ENCODE measurements around the gene MAN1C1.
"Not testable (repeated sequence)": the region's sequence is repeated elsewhere in the genome, so short reads cannot be mapped to it uniquely, and the experiment has no call there.

Gene MAN1C1

DNA sequence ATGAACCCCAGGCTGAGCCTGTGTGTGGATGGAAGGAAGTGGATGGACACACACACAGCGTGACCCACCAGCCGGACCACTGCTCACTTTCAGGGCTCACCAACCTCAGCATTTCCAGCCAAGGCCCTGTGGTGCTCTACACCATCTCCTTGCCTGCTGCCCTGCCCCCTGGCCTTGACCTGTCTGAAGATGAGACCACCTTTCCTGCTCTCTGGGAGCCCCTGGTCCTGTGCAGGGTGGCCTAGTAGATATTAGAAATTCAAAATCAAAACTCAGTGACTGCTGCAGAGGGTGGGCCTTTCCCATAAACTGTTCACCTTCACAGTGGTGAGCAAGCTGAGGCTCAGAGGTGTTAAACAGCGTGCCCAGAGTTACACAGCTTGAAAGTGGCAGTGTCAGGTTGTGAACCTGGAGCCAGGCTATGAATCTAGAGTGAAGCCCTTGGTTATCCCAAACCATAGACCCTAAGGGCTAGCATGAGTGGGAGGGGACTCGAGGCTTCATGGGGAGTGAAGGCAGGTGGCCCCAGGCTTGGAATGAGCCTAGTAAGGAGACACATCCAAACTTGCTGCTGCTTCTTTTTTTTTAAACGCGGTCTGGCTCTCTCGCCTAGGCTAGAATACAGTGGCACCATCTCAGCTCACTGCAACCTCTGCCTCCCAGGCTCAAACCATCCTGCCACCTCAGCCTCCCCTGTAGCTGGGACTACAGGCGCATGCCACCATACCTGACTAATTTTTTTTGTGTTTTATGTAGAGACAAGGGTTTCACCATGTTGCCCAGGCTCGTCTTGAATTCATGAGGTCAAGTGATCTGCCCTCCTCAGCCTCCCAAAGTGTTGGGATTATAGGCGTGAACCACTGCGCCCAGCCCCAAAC, 41.5 kb downstream of the MAN1C1 start:
- DNase-seq (ENCODE audit: low spot score): no peak

GRCh38 chr1:25658791-25659431, 42.3 kb downstream of the MAN1C1 start:
- no peak for DNase-seq (ENCODE audit: low spot score)

- no peak for DNase-seq (ENCODE audit: low spot score)
These were observed 44.6 kb downstream of the MAN1C1 start for GRCh38 chr1:25661043-25661815.

DNA sequence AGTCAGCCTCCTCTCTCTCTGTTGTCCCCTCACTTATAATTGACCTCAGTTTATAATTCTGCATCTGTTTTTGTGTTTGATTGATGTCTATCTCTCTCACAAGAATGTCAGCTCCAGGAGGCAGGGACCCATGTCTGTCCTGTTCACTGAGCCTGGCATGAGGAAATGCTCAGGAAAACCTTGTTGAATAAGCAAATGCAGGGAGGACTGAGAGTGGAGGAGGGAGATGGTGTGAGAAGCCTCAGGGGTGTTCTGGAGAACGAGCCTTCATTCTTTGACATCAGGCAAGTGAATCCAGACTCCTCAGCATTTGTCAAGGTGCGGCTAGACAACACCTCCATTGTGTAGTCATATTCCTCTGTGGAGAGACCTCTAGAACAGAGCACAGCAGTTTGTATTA, 45.5 kb downstream of the MAN1C1 start:
- no peak for DNase-seq (ENCODE audit: low spot score)

GRCh38 chr1:25662959-25663358, 46.4 kb downstream of the MAN1C1 start:
- not testable (repeated sequence) for DNase-seq (ENCODE audit: low spot score)

DNA sequence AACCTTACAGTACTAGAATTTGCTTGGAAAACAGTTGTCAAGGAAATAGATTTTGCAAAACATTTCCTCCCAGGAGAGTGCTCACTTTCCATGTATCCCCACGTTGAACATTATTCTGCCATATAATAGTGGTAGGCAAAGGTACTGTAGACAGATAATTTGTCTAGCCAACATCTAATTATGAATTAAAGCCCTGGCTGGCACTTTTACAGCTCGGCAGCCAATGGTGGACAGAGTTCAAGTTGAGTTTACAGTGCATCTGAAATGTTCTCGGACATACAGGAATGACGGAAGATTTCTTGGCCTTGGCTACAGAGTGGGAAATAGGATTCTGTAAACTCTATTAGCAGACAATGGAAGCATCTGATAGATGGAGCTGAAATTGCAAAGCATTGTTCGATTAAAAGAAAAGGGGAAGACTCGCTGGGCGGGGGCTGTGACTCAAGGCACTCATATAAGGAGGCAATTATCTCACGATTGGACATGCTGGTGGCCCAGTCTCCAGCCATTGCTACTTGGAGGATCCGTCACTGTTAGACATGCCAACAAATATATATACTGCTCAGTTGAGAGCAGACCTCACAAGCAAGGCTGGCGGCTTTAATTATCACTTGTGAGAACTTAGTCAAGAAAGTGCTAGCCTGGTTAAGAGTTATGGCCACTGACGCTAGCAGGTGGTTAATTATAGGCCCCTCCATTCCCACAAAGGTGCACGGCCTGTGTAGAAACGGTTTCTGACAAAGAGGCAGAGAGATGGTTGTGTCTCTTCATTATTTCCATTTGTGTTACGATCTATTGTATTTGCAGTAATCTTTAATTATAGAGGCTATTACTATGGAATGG, 48.0 kb downstream of the MAN1C1 start:
- DNase-seq (ENCODE audit: low spot score): no peak

DNA sequence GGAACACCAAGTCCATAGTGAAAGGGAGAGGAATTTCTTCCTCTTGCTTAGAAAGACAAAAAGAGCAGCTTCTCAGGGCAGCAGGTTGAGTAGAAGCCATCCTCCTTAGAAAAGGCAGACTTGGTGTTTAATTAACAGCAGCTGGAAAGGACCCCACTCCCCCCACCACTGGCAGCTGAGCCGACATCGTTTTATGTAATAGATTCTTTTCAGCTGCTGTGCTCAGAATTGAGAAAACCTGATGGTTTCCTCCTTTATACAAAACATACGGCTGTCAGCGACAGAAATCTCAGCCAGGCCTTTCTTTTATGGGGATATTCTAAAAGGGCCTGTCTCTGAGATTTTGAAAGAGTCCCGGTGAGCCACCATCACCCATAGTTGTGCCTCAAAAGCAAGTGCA, 49.9 kb downstream of the MAN1C1 start:
- no peak for DNase-seq (ENCODE audit: low spot score)

- no peak for DNase-seq (ENCODE audit: low spot score)
These were observed 52.5 kb downstream of the MAN1C1 start for GRCh38 chr1:25668931-25669573.

- no peak for DNase-seq (ENCODE audit: low spot score)
These were observed 53.4 kb downstream of the MAN1C1 start for GRCh38 chr1:25669781-25670567.

DNA sequence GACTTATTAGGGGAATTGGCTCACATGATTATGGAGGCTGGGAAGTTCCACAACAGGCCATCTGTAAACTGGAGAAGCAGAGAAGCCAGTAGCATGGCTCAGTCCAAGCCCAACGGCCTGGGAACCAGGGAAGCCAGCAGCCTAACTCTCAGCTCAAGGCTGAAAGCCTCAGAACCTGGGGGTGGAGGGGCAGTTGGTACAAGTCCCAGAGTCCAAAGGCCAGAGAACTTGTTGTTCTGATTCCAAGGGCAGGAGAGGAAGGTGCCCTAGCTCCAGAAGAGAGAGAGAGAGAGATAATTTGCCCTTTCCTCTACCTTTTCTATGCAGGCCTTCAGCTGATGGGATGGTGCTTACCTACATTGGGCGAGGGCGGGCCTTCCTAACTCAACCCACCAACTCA, 55.3 kb downstream of the MAN1C1 start:
- DNase-seq (ENCODE audit: low spot score): no peak

GRCh38 chr1:25672763-25673409, 56.3 kb downstream of the MAN1C1 start:
- no peak for DNase-seq (ENCODE audit: low spot score)

GRCh38 chr1:25673456-25673855, 56.9 kb downstream of the MAN1C1 start:
- no peak for DNase-seq (ENCODE audit: low spot score)

- no peak for DNase-seq (ENCODE audit: low spot score)
These were observed 57.6 kb downstream of the MAN1C1 start for GRCh38 chr1:25673962-25674806.

DNA sequence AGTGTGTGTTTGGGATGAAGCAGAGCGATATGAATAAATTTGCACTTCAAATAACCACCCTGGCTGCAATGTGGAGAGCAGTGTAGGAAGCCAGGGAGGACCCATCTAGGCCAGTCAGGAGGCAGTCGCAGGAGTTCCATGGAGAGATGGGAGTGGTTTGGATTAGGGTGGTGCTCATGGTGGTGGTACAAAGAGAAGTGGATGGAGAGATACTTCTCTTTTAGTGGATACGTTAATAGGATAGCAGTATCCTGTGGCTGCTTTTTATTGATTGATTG, 58.2 kb downstream of the MAN1C1 start:
- DNase-seq (ENCODE audit: low spot score): no peak

DNA sequence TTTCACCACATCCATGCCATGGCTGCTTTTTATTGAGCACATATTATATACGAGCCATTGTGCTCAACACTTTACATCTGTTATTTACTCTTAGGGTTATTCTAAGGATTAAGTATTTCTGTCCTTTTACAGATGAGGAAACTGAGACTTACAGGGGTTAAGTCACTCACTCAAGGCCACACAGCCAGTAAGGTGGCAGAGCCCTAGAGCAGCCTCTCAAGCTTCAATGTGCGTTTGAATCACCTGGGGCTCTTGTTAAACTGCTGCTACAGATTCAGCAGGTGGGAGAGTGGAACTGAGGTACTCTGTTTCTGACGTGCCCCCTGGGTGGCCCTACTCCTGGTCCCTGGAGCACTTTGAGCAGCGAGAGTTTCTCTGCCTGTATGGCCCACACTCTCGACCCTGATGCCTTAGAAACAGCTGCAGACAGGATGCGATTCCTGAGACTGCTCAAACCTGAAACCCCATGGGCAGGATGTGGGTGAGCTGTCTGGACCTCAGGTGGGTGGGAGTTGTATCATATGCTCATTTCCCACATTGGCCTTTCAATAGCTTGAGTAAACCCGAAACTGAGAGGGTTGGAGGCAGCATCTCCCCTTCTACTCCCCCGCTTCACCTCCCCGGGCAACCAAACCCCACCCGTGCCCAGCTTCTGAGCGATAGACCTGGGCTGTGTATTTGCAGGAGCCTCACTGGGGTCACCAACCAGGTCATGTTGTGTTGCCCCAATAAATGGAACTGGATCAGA, 59.3 kb downstream of the MAN1C1 start:
- DNase-seq (ENCODE audit: low spot score): no peak

- no peak for DNase-seq (ENCODE audit: low spot score)
These were observed 59.9 kb downstream of the MAN1C1 start for GRCh38 chr1:25676488-25676887.

DNA sequence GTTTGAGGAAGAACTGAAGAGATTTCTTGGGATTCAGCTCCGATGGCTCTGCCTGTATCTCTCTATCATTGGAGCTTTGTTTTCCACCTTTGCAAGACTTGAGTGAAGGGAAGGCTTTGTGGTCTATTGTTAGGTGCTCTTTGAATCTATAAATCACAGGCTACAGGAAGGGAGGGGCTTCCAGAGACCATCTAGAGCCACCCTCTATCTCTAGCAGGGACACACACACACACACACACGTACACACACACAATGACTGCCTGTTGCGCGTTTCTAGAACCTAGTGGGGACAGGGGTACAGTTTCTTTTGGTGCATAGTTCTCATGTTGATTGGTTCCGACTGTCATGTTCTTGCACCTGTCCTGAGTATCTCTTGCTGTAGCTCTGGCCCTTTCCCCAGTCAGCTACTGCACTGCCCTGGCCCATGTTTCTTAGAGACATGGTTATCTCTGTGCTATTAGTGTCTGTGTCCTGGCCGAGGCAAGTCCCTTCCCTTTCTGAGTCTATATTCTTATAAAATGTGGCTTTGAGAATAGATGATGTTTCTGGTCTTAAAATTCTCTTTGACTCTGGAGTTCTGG, 60.7 kb downstream of the MAN1C1 start:
- no peak for DNase-seq (ENCODE audit: low spot score)

GRCh38 chr1:25679171-25679570, 62.6 kb downstream of the MAN1C1 start:
- no peak for DNase-seq (ENCODE audit: low spot score)

All from hematopoietic multipotent progenitor cell treated with erythropoietin and hydrocortisone succinate and interleukin-3 and kit ligand, for 17 days (in vitro differentiated cells).